GM18870 (cell line): ENCODE results near the gene IGSF22.

Experiments
- ATAC-seq: cut with Tn5 transposase; IDR thresholded peaks from one replicate; pipeline ENCODE4 v1.9.1; 2021; ENCODE audit warnings: moderate library complexity; ENCODE audit not compliant: unreplicated experiment

The IGSF22 gene

GRCh38 chr11:18745251-18745650 is 19.3 kb upstream of the IGSF22 start:
- no peak for ATAC-seq

GRCh38 chr11:18743900-18744514 is 18.0 kb upstream of the IGSF22 start:
- ATAC-seq: no peak

GRCh38 chr11:18743365-18743764 is 17.4 kb upstream of the IGSF22 start:
- ATAC-seq: no peak

- no peak for ATAC-seq
Measured at GRCh38 chr11:18741783-18742182, 15.8 kb upstream of the IGSF22 start.

- ATAC-seq: no peak
Measured at GRCh38 chr11:18739685-18740084, 13.7 kb upstream of the IGSF22 start.

GRCh38 chr11:18737642-18738041 is 11.7 kb upstream of the IGSF22 start:
- ATAC-seq: no peak

GRCh38 chr11:18736590-18737148 is 10.7 kb upstream of the IGSF22 start:
- no peak for ATAC-seq

GRCh38 chr11:18733202-18733601 is 7.2 kb upstream of the IGSF22 start:
- ATAC-seq: no peak

- ATAC-seq: no peak
Measured at GRCh38 chr11:18731949-18732821, 6.2 kb upstream of the IGSF22 start.

- ATAC-seq: no peak
Measured at GRCh38 chr11:18731441-18731840, 5.5 kb upstream of the IGSF22 start.

GRCh38 chr11:18730020-18730419 is 4.0 kb upstream of the IGSF22 start:
- ATAC-seq: no peak

- no peak for ATAC-seq
Measured at GRCh38 chr11:18729426-18729825, 3.4 kb upstream of the IGSF22 start.

GRCh38 chr11:18728658-18729057 is 2.7 kb upstream of the IGSF22 start:
- no peak for ATAC-seq

GRCh38 chr11:18727479-18728236 is 1.7 kb upstream of the IGSF22 start:
- no peak for ATAC-seq

GRCh38 chr11:18723991-18724390 is 2.0 kb downstream of the IGSF22 start:
- no peak for ATAC-seq

- ATAC-seq: peak; percentile 17
Measured at GRCh38 chr11:18722293-18722637, 3.7 kb downstream of the IGSF22 start.

- peak; percentile 79 for ATAC-seq
Measured at GRCh38 chr11:18721561-18722292, 4.3 kb downstream of the IGSF22 start.

GRCh38 chr11:18720808-18721560 is 5.0 kb downstream of the IGSF22 start:
- peak; percentile 60 for ATAC-seq

- ATAC-seq: no peak
Measured at GRCh38 chr11:18720091-18720807, 5.7 kb downstream of the IGSF22 start.
